Mucosa of descending colon (tissue), 3 donors: ENCODE data around the gene SGCA. TPM values are rescaled to one million over a fixed set of nuclear protein-coding genes. Genes with fewer than 3 reads are reported as not detected.
A peak's percentile ranks its signal among the peaks of the same experiment; 100 is the strongest.

Experiments
- ATAC-seq: fragments of 200-7000 bp; cut with Tn5 transposase; one replicate; pipeline ENCODE4 v1.9.1; 2020; ENCODE audit warnings: mild to moderate bottlenecking, moderate library complexity
- DNase-seq, 3 donors: peaks; one replicate each; pipeline ENCODE4 v3.0.0-alpha.2; 2020
- H3K36me3 ChIP-seq: fragments of 200-600 bp; one replicate; pipeline ENCODE4 v1.8.0; 2021; ENCODE audit warnings: low read depth, mild to moderate bottlenecking
- H3K4me1 ChIP-seq: fragments of 200-600 bp; one replicate; pipeline ENCODE4 v1.8.0; 2021; ENCODE audit warnings: low read depth, mild to moderate bottlenecking
- H3K4me3 ChIP-seq: fragments of 200-600 bp; one replicate; pipeline ENCODE4 v1.8.0; 2021; ENCODE audit warnings: mild to moderate bottlenecking
- H3K9me3 ChIP-seq: fragments of 200-600 bp; one replicate; pipeline ENCODE4 v1.8.0; 2021; ENCODE audit warnings: mild to moderate bottlenecking
- intact Hi-C, 2 donors: fragments of 100-400 bp; cut with DNase I in 1 of 2; cut with micrococcal nuclease in 1 of 2; formaldehyde crosslinking; loops; one replicate each; pipeline versions ENCODE4 v1.11.0 to v1.11.1; 2022; cut with DNase I, micrococcal nuclease
- total RNA-seq, 3 donors: library from RNA; stranded (reverse); fragmentation: NEBNext Ultra II Directional in 2 of 3; extraction: Animal tissue kit (Norgen Biotek cat#: 25700) in 2 of 3; gene quantifications; one replicate each; pipeline versions ENCODE4 v1.2.1 to v1.2.4, GENCODE V29; 2021 to 2023
- TF ChIP-seq, protein P1 (sequence below): fragments of 200-600 bp; IDR thresholded peaks from one replicate; pipeline ENCODE4 v1.8.0; 2022; ENCODE audit warnings: antibody characterized with exemption, mild to moderate bottlenecking
- donor health status: DM: no; HTN: no; CAD: no; lungs with moderate emphysema.
- donor health status: DM: no; HTN: no; CAD: no.
- donor health status: DM: no; HTN: yes; CAD: no.

Gene SGCA
- total RNA-seq, 3 donors from 2014 or later, result 0.64 to 30.7 (median 6.8) TPM

DNA sequence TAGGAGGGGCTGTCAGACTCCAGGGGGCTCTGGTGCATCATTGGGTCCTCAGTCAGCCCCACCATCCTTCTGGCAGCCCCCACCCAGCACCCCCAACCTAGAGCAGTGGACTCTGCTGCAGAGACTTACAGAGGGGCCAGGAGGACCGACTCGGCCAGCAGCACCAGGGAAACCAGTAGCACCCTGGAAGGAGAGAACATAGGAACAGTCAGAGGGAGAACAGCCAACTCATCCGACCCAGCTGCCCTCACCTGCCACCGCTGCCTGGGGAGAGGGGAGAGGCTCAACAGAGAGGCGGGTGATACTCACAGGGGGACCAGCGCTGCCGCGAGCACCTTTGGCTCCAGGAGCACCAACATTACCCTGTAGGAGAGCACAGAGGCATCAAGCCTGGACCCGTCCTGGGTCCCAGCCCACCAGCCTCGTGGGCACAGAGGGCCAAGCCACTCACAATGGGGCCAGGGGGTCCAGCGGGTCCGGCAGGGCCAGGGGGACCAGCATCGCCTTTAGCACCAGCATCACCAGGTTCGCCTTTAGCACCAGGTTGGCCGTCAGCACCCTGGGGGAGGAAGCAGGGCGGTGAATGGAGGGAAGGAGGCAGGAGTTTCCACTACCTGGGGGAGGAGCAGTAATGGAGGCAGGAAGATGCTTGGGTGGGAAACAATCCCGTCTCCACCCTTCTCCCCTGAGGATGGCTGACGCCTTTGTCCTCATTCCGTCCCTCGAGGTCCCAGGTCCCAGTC is 23.9 kb downstream of the SGCA start:
- DNase-seq, result peak in 1 of 3 donors; percentile 37
- no peaks in the 10 kb centered on the region for H3K36me3 ChIP-seq
- H3K4me1 ChIP-seq, result no peaks in the 10 kb centered on the region
- H3K9me3 ChIP-seq, result no peaks in the 10 kb centered on the region
- ATAC-seq, result no peak
- TF ChIP-seq, protein P1, sequence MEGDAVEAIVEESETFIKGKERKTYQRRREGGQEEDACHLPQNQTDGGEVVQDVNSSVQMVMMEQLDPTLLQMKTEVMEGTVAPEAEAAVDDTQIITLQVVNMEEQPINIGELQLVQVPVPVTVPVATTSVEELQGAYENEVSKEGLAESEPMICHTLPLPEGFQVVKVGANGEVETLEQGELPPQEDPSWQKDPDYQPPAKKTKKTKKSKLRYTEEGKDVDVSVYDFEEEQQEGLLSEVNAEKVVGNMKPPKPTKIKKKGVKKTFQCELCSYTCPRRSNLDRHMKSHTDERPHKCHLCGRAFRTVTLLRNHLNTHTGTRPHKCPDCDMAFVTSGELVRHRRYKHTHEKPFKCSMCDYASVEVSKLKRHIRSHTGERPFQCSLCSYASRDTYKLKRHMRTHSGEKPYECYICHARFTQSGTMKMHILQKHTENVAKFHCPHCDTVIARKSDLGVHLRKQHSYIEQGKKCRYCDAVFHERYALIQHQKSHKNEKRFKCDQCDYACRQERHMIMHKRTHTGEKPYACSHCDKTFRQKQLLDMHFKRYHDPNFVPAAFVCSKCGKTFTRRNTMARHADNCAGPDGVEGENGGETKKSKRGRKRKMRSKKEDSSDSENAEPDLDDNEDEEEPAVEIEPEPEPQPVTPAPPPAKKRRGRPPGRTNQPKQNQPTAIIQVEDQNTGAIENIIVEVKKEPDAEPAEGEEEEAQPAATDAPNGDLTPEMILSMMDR, result no peak
- H3K4me3 ChIP-seq, result no peak overlapping the region
- intact Hi-C loops, result no loop called here

DNA sequence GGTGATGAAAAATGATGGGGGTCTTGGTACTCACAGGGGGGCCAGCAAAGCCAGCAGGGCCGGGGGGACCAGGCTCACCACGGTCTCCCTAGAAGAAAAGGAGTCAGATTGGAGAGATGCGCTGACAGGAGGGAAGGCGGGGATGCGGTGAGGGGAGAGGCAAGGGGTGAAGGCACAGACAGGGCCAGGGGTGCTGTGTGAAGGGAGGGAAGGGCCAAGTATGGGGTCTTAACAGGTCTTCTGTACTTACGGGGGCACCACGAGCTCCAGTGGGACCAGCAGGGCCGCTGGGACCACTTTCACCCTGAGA is 24.4 kb downstream of the SGCA start:
- H3K36me3 ChIP-seq, result no peaks in the 10 kb centered on the region
- peak in 1 of 3 donors; percentile 33 for DNase-seq
- intact Hi-C loops, result no loop called here

GRCh38 chr17:50190603-50191358 is 25.0 kb downstream of the SGCA start:
- no peak overlapping the region for H3K4me3 ChIP-seq
- intact Hi-C loops, result no loop called here
- no peaks in the 10 kb centered on the region for H3K36me3 ChIP-seq
- H3K4me1 ChIP-seq, result no peaks in the 10 kb centered on the region
- ATAC-seq (no peak), DNase-seq (peak in 1 of 3 donors; percentile 40)
- TF ChIP-seq, protein P1, result no peak
- H3K9me3 ChIP-seq, result no peaks in the 10 kb centered on the region

More for the DNA sequence above, 24.4 kb downstream of the SGCA start:
- Histone ChIP-seq H3K4me3 (no peak overlapping the region), H3K9me3 (no peaks in the 10 kb centered on the region), H3K4me1 (no peaks in the 10 kb centered on the region)
- ATAC-seq, result no peak
- TF ChIP-seq, protein P1, result no peak

GRCh38 chr17:50191359-50192143 is 25.7 kb downstream of the SGCA start:
- no peak for ATAC-seq
- Histone ChIP-seq H3K4me1 (no peaks in the 10 kb centered on the region), H3K4me3 (no peak overlapping the region), H3K36me3 (no peaks in the 10 kb centered on the region), H3K9me3 (no peaks in the 10 kb centered on the region)
- intact Hi-C loops, result no loop called here
- DNase-seq, result peak in 1 of 3 donors; percentile 23
- TF ChIP-seq, protein P1, result no peak

- no peak overlapping the region for H3K4me3 ChIP-seq
- no peaks in the 10 kb centered on the region for H3K4me1 ChIP-seq
- TF ChIP-seq, protein P1, result no peak
- intact Hi-C loops, result no loop called here
- no peaks in the 10 kb centered on the region for H3K36me3 ChIP-seq
- DNase-seq (no peak), ATAC-seq (no peak)
- no peaks in the 10 kb centered on the region for H3K9me3 ChIP-seq
These were observed 26.4 kb downstream of the SGCA start for GRCh38 chr17:50192144-50192617.
